HG03196 (cell line): ENCODE data around the gene TRIM25.

ENCODE experiments used
- ATAC-seq: cut with Tn5 transposase; IDR thresholded peaks from one replicate; pipeline ENCODE4 v1.9.1; 2021; ENCODE audit not compliant: unreplicated experiment

TRIM25 gene

DNA sequence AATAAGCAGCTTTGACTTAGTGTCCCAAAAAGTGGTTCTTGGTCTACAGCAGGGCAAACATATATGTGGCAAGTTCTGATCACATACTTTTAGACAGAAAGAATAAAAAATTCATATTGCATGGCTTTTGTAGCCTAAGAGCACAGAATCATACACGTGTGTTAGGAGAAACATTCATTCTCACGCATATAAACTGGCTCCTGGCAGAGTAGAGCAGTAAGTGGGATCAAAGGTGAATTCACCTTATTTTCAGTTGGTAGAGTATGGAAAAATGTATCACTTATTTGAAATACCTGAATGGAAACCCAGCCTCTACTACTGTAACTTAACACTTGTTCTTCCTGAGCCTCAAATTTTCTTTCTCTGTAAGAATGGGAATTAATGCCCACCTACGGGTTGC is 45.1 kb downstream of the TRIM25 start:
- no peak for ATAC-seq

DNA sequence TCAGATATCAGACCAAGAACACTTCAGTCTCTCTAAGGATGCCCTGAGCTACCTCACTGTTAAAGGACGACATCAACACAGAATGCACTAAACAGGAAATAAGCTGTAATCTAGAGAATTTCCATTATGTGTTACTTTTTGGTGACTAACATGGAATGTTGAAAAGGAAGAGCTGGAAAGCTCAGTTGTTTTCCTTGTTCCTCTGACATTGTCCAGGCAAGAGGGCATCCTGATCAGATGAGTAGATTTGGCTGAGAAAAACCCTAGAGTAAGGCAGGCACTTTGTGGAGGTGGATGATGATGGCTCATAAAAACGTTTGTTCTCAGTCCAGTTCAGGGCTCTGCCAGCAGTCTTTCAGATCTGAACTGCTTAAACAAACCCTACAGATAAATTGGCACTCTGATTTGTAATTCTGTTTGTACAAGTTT is 45.9 kb downstream of the TRIM25 start:
- ATAC-seq = no peak

DNA sequence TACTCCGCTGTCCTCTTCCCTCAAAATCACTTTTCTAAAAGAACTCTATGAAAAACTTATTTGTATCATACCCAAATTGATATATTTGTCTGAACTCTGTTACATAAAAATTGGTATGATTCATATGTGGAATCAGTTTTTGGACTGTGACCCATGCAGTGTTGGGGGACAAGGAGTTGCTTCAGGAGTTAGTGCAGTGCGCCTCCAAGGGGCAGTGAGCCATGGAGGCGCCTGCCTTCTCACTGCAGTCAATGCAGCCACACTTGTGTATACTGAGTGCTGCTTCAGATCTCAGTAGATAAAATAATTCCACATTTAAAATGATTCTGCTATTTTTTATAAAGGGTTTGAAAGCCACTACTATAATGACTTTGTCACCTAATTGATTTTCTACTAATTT is 47.4 kb downstream of the TRIM25 start:
- no peak for ATAC-seq

DNA sequence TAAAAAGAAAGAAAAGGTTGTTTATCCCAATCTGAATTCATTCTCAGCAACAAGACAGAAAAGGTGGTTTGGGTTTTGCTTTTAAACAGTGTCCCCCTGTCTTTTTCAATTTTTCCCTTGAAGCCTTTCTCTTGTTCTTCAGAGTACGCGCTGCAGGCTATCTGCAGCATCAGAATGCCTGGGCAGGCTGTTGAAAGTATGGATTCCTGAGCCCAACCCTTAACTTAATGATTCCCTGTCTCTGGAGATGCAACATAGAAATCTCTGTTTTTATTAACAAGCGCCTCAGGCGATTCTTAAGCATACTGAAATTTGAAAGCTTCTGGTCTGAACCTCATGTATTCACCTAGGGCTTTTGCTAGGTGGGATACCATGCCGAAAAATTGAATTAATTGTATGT is 47.8 kb downstream of the TRIM25 start:
- no peak for ATAC-seq

DNA sequence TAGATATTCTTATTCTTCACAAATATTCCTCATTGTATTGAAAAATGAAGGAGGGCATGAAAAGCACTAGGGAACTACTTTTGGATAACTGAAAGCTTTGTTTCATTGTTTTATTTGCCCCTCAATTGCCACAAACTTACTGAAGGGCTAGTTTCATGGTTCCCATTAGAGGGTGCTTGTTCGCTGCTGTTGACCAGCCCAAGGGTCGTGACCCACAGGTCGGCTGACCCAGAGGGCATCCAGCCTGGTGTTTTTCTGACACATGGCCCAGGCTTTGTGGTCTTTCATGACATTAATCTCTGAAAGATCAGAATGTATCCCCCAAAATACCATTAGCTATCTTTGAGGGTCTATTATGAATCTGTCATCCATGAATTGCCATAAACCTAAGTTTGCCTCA is 49.9 kb downstream of the TRIM25 start:
- ATAC-seq = no peak

DNA sequence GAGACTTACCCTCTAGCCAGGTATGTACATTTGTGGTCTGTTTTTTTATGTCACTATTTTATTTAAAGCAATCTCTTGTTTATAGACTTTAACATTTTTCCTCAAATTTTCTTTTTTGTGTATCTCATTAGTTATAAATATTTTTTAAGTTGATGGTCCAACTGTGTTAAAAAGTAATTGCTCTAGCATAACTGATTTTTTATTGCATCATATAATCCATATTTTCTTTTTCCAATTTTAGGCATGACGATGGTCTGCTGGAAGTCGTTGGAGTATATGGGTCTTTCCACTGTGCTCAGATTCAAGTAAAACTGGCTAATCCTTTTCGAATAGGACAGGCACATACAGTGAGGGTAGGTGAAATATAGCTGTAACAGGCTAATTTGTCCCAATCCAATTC is 52.0 kb downstream of the TRIM25 start:
- ATAC-seq = no peak

DNA sequence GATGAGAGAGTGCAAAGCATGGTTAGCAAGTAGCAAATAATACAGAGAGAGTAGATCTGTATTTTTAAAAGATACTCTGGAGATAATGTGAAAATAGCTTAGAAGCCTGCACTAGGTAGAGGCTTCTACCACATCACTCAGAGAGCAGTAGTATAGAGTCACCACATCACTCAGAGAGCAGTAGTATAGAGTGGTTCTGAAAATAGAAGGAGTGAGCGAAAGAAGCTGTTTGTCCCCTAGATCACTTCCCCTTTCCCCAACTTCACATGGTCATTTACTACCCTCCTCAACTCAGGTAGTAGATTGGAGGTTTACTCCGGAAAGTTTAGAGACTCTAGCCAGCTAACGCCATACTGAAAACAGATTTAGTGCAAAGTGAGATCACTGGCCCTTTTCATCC is 62.8 kb downstream of the TRIM25 start:
- ATAC-seq = no peak

DNA sequence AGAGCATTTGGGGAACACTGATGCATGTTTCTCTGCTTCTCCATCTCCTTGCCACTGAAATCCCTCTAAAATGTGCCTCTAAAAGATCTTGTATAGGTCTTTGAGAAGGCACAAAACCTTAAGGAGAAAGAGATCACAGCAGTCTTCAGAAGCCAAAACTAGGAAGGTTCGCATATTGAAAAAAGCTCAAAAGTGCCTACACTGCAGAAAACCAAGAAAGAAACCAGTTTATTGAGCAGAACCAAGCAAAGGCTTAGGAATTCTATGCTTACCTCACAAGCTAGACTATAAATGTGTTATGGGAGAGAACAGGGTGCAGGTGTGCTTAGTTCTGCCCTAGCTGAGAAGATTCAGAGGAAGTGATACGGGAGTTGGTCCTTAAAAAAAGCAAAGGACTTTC is 63.3 kb downstream of the TRIM25 start:
- no peak for ATAC-seq

DNA sequence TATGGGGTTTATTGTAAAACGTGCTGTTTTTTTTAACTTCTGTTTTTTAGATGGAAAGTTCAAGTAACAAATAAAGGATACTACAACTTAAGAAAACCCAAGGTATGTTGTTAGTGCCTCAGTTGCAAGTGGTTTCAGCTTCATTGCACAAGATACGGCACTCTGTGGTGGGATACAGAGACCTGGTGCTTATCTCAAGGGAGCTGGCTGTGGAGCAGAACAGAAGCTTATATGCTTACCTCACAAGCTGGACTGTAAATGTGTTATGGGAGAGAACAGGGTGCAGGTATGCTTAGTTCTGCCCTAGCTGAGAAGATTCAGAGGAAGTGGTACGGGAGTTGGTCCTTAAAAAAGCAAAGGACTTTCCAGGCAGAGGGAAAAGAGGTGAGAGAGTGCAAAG is 64.7 kb downstream of the TRIM25 start:
- no peak for ATAC-seq

DNA sequence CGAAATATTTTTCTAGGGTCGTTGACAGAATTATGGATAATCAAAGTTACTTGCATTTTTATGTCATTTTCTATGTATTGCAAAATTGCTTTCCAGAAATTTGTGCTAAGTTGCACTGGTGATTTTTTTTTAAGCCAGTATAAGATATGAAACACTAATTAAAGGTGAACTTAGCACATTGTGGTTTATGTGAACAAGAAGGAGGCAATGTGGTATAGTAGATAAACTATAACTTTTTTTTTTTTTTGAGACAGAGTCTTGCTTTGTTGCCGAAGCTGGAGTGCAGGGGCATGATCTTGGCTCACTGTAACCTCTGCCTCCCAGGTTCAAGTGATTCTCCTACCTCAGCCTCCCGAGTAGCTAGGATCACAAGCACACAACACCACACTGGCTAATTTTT is 66.7 kb downstream of the TRIM25 start:
- no peak for ATAC-seq

DNA sequence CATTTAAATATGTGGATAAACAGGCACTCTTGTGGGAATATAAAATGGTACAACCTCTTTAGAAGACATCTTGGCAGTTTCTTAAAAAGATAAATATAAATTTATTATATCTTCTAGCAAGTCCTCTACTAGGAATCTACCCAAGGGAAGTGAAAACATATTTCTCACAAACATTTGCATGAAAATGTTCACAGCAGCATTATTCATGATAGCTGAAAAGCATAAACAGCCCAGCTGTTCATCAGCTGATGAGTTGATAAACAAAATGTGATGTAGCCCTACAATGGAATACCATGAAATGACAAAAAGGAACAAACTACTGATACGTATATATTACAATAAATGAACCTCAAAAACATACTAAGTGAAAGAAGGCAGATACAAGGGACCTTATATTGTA is 67.9 kb downstream of the TRIM25 start:
- ATAC-seq = no peak

DNA sequence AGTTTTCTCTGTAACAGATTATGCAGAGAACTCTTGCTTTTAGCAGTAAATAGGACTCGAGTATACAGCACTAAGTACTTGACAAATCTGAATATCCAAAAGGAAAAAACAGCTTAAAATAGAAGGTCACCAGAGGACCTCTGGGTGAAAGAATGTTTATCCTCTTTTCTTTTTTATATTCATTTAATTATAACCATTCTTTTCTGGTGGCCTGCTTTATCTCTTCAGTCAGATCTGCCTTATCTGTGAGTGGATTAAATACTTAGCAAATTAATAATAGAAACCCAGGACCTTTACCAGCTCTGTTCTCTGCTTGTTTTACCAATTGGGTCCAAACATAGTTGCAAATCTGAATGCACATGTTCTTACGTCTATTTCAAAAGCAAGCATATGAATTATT is 71.3 kb downstream of the TRIM25 start:
- no peak for ATAC-seq

DNA sequence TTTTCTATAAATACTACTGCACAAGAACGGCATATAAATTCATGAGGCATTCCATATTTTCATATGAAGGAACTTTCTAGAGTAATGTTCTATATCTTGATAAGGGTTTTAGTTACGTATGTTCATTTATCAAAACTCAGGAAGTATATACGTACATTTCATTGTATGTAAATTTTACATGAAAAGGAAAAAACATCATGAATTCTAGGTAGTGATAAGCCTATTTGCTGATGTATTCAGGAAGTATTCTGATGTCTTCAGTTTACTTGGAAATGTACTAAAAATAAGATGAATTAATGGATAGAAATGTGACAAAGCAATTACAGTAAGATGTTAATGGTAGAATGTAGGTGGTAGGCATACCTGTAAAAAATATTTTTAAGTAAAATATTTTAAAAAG is 75.2 kb downstream of the TRIM25 start:
- ATAC-seq = no peak
